Uterus (tissue), 2 donors: ENCODE data around the gene FKTN.

Source experiments
- CTCF ChIP-seq, 4 experiments: fragments of 200-600 bp in 2 of 4; fragments of 450-650 bp in 2 of 4; sonication (generic) in 2 of 4; IDR thresholded peaks; one replicate each; pipeline ENCODE4 v1.5.1; 2016 to 2019; ENCODE audit warnings: antibody characterized with exemption in 4 of 4, mild to moderate bottlenecking in 2 of 4, moderate library complexity in 1 of 4
- POLR2A ChIP-seq, 2 donors: fragments of 450-650 bp; IDR thresholded peaks; one replicate each; pipeline ENCODE4 v1.6.1; 2016; ENCODE audit warnings: antibody characterized with exemption in 2 of 2, mild to moderate bottlenecking in 1 of 2, moderate library complexity in 1 of 2

- TF ChIP-seq CTCF (IDR thresholded peaks at IDR 0.05) (no peak), POLR2A (IDR thresholded peaks at IDR 0.05) (no peak)
Measured at GRCh38 chr9:105637787-105638395, 80.0 kb downstream of the FKTN start.
